ENCODE results near the gene ZRSR2. TPM values are rescaled to one million over a fixed set of nuclear protein-coding genes. Genes with fewer than 3 reads are reported as not detected.

The ZRSR2 gene
- total and polyA plus RNA-seq, 7 donors: 7.4 to 22.2 (median 10.7) TPM

DNA sequence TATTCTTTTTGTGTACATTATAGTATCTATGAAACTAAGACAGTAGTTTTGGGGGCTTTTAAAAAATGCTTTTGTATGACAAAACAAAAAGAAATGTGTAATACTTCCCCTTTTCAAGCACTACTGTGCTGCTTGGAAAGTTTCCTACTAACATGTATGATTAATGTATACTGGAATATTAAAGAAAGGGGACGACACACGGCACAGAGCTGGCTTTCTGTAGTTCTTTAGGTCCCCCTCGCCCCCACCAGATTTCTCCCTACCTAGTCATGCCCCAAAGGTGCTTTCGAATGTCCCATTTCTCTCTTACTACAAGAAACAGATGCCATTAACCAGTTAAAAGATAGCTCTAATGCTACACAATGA, 65.9 kb downstream of the ZRSR2 start:
- H3K36me3 ChIP-seq (ENCODE audit: insufficient read depth in 1 of 2, low read depth in 1 of 2): no peaks in the 10 kb centered on the region
- H3K4me3 ChIP-seq: peak overlapping the region; percentile 81
- DNase-seq: no peak
- intact Hi-C loops (cut with DNase I): loop anchor here (5.0 to 10.0 kb wide), 3 partner anchors 169 to 859 kb away; partner anchors contain the start of genes CTPS2 (in 1 of the 2) and SYAP1 (in 1 of the 2)
- no peaks in the 10 kb centered on the region for H3K9me3 ChIP-seq
- ATAC-seq: no peak
- H3K4me1 ChIP-seq: peaks cover 15% of the 10 kb centered on the region
- H3K27ac ChIP-seq: peak overlapping the region; percentile 92
- 45 to 60% (median 48%) methylated on average over 4 of the region's 4 CpGs for WGBS, 3 donors
- H3K27me3 ChIP-seq (ENCODE audit: insufficient read depth in 3 of 3, low read length in 2 of 3): peaks cover 0 to 17% (median 0%) of the 10 kb centered on the region in 3 donors
- TF ChIP-seq, protein P1, sequence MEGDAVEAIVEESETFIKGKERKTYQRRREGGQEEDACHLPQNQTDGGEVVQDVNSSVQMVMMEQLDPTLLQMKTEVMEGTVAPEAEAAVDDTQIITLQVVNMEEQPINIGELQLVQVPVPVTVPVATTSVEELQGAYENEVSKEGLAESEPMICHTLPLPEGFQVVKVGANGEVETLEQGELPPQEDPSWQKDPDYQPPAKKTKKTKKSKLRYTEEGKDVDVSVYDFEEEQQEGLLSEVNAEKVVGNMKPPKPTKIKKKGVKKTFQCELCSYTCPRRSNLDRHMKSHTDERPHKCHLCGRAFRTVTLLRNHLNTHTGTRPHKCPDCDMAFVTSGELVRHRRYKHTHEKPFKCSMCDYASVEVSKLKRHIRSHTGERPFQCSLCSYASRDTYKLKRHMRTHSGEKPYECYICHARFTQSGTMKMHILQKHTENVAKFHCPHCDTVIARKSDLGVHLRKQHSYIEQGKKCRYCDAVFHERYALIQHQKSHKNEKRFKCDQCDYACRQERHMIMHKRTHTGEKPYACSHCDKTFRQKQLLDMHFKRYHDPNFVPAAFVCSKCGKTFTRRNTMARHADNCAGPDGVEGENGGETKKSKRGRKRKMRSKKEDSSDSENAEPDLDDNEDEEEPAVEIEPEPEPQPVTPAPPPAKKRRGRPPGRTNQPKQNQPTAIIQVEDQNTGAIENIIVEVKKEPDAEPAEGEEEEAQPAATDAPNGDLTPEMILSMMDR (IDR thresholded peaks at IDR 0.05): no peak

DNA sequence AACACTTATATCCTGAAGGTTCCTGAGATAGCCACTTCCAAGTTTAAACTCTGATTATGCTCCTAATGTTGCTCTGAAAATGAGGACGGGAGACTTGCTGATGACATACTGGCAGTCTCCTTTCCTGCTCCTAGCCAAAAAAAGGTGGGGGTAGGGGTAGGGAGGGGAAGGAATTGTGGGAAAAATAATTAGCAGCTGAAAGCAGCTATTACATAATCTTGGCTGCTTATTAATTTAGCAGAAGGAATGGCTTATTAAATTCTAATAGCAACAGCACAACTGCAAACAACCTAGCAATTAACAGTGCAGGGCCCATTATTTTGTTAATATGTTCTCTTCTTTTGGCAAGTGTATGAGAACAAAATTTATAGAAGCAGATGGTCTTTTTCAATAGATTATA, 66.4 kb downstream of the ZRSR2 start:
- peak overlapping the region; percentile 92 for H3K27ac ChIP-seq
- peak overlapping the region; percentile 10 for H3K4me3 ChIP-seq
- no peaks in the 10 kb centered on the region for H3K36me3 ChIP-seq (ENCODE audit: insufficient read depth in 1 of 2, low read depth in 1 of 2)
- peaks cover 15% of the 10 kb centered on the region for H3K4me1 ChIP-seq
- DNase-seq: no peak
- ATAC-seq: no peak
- peaks cover 0 to 19% (median 0%) of the 10 kb centered on the region in 3 donors for H3K27me3 ChIP-seq (ENCODE audit: insufficient read depth in 3 of 3, low read length in 2 of 3)
- intact Hi-C loops (cut with DNase I): loop anchor here (5.0 to 10.0 kb wide), 3 partner anchors 169 to 858 kb away; partner anchors contain the start of genes CTPS2 (in 1 of the 2) and SYAP1 (in 1 of the 2)
- WGBS, 3 donors: 6 to 23% (median 16%) methylated on average over 1 of the region's 1 CpG
- TF ChIP-seq, protein P1 (IDR thresholded peaks at IDR 0.05): no peak
- no peaks in the 10 kb centered on the region for H3K9me3 ChIP-seq

DNA sequence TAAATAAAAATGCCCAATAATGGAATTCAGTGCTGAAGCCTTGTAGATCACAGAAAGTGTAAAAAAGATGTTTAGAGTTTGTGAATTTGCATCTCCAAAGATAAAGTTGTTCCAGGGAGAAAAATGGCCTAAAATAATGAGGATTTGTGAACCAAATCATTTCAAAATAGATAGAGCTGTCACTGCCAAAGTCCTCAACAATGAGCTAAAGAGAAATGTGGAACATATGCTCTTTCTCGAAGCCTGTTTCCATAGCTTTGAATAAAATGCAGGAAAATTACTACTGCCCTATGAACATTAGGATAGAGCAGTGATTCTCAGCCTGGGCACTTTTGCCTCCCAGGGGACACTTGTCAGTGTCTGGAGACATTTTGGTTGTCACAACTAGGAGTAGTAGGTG, 67.8 kb downstream of the ZRSR2 start:
- WGBS, 3 donors: 80 to 90% (median 86%) methylated on average over 1 of the region's 1 CpG
- intact Hi-C loops (cut with DNase I): loop anchor here (5.0 to 10.0 kb wide), 3 partner anchors 171 to 857 kb away; partner anchors contain the start of genes CTPS2 (in 1 of the 2) and SYAP1 (in 1 of the 2)
- Histone ChIP-seq H3K27ac (no peak overlapping the region), H3K4me1 (peaks cover 15% of the 10 kb centered on the region), H3K4me3 (no peak overlapping the region), H3K9me3 (no peaks in the 10 kb centered on the region), H3K36me3 (ENCODE audit: insufficient read depth in 1 of 2, low read depth in 1 of 2) (no peaks in the 10 kb centered on the region), H3K27me3 (ENCODE audit: insufficient read depth in 3 of 3, low read length in 2 of 3) (peaks cover 0 to 14% (median 0%) of the 10 kb centered on the region in 3 donors)
- TF ChIP-seq, protein P1 (IDR thresholded peaks at IDR 0.05): no peak
- ATAC-seq (no peak), DNase-seq (no peak)

DNA sequence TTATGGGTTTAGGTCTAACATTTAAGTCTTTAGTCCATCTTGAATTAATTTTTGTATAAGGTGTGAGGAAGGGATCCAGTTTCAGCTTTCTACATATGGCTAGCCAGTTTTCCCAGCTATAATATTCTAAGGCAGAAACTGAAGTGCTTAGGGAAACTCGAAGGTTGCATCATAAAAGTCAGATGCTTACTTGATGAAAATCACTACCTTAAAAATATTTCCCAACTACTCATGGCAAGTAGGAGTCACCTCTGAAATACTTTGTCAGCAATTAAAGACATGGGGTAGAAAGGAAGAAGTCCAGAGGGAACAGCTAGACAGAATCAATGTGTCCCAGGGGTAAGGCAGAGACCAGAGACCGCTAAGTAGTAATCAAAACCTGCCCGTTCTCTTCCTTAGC, 70.6 kb downstream of the ZRSR2 start:
- TF ChIP-seq, protein P1 (IDR thresholded peaks at IDR 0.05): no peak
- Histone ChIP-seq H3K9me3 (no peaks in the 10 kb centered on the region), H3K27me3 (ENCODE audit: insufficient read depth in 3 of 3, low read length in 2 of 3) (peaks cover 0 to 12% (median 0%) of the 10 kb centered on the region in 3 donors), H3K4me1 (peaks cover 20% of the 10 kb centered on the region), H3K27ac (no peak overlapping the region), H3K4me3 (no peak overlapping the region), H3K36me3 (ENCODE audit: insufficient read depth in 1 of 2, low read depth in 1 of 2) (no peaks in the 10 kb centered on the region)
- ATAC-seq (no peak), DNase-seq (no peak)
- intact Hi-C loops (cut with DNase I): no loop called here
- 85 to 89% (median 89%) methylated on average over 3 of the region's 3 CpGs for WGBS, 3 donors

DNA sequence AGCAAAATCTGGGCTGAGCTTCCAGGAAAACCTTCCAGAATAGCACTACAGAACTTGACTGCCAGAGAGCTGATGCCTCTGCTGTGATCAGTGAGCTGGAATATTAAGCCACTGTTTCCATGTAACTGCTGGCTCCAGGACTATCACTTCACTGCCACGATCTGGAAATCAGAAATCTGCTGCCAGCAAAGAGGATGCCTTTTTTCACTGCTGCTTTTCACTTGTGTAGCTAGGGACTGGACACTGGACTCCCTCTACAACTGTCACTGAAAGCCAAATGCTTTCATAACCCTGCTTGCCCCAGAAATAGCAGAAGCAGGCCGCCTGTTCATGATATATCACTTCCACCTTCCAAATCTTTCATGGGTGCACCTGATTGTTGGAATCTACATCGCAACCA, 73.7 kb downstream of the ZRSR2 start:
- ATAC-seq (peak; percentile 76 to 90 (median 84)), DNase-seq (no peak)
- intact Hi-C loops (cut with DNase I): no loop called here
- no peaks in the 10 kb centered on the region for H3K36me3 ChIP-seq (ENCODE audit: insufficient read depth in 1 of 2, low read depth in 1 of 2)
- H3K27me3 ChIP-seq (ENCODE audit: insufficient read depth in 3 of 3, low read length in 2 of 3): peaks cover 0 to 19% (median 0%) of the 10 kb centered on the region in 3 donors
- H3K9me3 ChIP-seq: no peaks in the 10 kb centered on the region
- H3K4me1 ChIP-seq: peaks cover 9% of the 10 kb centered on the region
- WGBS, 3 donors: 24 to 52% (median 46%) methylated on average over 3 of the region's 3 CpGs
- peak overlapping the region; percentile 69 for H3K27ac ChIP-seq
- TF ChIP-seq, protein P1 (IDR thresholded peaks at IDR 0.05): no peak
- H3K4me3 ChIP-seq: no peak overlapping the region
